Thyroid gland (tissue), 4 donors: Measurements from ENCODE around the gene APOBR.

Experiments used
- POLR2A ChIP-seq, 2 donors: fragments of 450-650 bp; IDR thresholded peaks; one replicate each; pipeline ENCODE4 v1.6.1; 2017; ENCODE audit warnings: antibody characterized with exemption in 2 of 2, mild to moderate bottlenecking in 2 of 2, moderate library complexity in 1 of 2
- TF ChIP-seq, protein P1 (sequence below), 6 experiments: fragments of 200-600 bp in 3 of 6; fragments of 450-650 bp in 3 of 6; sonication (generic) in 3 of 6; IDR thresholded peaks; one replicate each; pipeline ENCODE4 v1.5.1; 2016 to 2019; ENCODE audit warnings: antibody characterized with exemption in 6 of 6, mild to moderate bottlenecking in 2 of 6, inconsistent platforms in 1 of 6, moderate library complexity in 1 of 6

GRCh38 chr16:28532940-28533647 lies 38.7 kb downstream of the APOBR start:
- no peak for TF ChIP-seq POLR2A (IDR thresholded peaks at IDR 0.05)
- TF ChIP-seq, protein P1, sequence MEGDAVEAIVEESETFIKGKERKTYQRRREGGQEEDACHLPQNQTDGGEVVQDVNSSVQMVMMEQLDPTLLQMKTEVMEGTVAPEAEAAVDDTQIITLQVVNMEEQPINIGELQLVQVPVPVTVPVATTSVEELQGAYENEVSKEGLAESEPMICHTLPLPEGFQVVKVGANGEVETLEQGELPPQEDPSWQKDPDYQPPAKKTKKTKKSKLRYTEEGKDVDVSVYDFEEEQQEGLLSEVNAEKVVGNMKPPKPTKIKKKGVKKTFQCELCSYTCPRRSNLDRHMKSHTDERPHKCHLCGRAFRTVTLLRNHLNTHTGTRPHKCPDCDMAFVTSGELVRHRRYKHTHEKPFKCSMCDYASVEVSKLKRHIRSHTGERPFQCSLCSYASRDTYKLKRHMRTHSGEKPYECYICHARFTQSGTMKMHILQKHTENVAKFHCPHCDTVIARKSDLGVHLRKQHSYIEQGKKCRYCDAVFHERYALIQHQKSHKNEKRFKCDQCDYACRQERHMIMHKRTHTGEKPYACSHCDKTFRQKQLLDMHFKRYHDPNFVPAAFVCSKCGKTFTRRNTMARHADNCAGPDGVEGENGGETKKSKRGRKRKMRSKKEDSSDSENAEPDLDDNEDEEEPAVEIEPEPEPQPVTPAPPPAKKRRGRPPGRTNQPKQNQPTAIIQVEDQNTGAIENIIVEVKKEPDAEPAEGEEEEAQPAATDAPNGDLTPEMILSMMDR (IDR thresholded peaks at IDR 0.05) = no peak
